ENCODE results near the gene BCDIN3D.

The BCDIN3D gene

DNA sequence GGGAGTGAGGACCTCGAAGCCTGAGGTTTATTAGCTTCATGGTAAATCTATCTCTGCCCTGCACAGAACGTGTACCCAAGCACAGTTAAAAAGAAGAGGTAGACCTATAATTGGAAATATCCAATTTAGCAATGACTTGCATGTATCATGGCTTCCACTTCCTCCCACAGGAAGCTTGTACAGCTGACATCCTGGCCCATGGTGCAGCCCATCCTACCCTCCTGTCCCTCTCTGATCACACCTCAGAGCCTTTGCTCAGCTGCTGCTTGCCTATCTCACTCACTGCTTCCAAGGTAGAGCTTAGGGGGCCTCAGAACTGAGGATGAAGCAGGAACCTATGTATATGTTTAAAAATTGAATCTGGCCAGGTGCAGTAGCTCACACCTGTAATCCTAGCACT lies 4.3 kb upstream of the BCDIN3D start:
- TF ChIP-seq, protein P1, sequence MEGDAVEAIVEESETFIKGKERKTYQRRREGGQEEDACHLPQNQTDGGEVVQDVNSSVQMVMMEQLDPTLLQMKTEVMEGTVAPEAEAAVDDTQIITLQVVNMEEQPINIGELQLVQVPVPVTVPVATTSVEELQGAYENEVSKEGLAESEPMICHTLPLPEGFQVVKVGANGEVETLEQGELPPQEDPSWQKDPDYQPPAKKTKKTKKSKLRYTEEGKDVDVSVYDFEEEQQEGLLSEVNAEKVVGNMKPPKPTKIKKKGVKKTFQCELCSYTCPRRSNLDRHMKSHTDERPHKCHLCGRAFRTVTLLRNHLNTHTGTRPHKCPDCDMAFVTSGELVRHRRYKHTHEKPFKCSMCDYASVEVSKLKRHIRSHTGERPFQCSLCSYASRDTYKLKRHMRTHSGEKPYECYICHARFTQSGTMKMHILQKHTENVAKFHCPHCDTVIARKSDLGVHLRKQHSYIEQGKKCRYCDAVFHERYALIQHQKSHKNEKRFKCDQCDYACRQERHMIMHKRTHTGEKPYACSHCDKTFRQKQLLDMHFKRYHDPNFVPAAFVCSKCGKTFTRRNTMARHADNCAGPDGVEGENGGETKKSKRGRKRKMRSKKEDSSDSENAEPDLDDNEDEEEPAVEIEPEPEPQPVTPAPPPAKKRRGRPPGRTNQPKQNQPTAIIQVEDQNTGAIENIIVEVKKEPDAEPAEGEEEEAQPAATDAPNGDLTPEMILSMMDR (conservative IDR thresholded peaks at IDR 0.05), result no peak
- H3K27ac ChIP-seq, result no peak overlapping the region

DNA sequence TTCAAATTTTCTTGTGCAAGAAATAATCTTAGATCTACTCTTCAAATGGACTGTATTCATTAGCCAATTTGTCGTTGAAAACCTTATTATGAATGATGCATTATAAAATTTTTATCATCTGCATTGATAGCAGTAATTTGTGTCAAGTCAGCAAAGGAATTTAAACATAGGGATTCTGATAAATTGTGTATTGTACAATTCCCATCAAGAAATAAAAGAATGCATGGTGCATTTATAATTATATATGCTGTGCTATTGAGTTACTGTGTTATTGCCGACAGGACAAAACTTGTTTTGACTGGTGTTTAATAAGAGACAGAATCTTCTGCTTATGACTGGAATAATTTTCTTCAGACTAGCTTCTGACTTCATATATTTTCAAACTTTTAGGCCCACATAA lies 3.1 kb upstream of the BCDIN3D start:
- no peak overlapping the region for H3K27ac ChIP-seq
- TF ChIP-seq, protein P1 (conservative IDR thresholded peaks at IDR 0.05), result no peak

DNA sequence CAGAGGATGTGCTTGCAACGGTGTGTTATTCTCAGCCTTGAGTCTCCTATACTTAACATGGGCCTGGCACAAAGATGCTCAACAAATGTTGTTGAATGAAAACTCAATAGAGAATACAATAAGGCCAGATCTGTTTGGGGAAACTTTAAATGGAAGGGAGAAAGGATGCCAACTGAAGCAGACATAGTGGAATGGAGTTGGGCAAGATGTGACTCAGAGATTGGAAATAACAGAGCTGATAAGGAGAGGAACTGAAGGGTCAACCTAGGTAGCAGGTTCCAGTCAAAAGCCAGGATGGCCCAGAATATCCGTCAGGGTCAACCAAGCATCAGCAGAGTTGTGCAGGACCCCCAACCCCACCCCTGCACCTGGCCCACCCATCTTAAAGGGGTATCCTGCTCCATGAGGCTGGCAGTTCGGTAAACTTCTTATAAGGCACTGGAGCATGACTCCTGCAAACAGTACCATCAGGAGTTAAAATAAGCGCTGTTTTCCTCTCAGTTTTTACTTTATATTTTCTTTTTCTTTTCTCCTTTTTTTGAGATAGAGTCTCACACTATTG lies 1.1 kb upstream of the BCDIN3D start:
- H3K27ac ChIP-seq, result peak overlapping the region; percentile 97

DNA sequence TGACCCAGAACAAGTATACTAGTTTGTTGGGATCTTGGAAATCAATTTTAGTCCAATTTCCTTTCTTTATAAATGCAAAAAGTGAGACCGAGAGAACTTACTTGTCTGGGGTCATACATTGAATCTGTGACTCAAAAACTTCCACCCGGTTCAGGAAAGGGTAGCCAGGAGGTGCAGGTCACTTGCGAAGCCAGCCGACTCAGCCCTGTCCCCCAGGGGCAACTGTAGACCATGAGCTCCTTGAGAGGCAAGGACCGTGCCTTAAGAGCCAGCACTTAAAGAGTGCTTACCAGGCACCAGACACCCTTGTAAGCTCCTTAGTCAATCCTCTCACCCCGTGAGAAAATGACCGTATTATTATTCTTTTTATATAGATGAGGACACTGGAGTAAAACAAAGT lies 505 bp upstream of the BCDIN3D start:
- TF ChIP-seq, protein P1 (conservative IDR thresholded peaks at IDR 0.05), result no peak
- H3K27ac ChIP-seq, result peak overlapping the region; percentile 97

More for the DNA sequence above, 1.1 kb upstream of the BCDIN3D start:
- TF ChIP-seq, protein P1 (conservative IDR thresholded peaks at IDR 0.05), result no peak

DNA sequence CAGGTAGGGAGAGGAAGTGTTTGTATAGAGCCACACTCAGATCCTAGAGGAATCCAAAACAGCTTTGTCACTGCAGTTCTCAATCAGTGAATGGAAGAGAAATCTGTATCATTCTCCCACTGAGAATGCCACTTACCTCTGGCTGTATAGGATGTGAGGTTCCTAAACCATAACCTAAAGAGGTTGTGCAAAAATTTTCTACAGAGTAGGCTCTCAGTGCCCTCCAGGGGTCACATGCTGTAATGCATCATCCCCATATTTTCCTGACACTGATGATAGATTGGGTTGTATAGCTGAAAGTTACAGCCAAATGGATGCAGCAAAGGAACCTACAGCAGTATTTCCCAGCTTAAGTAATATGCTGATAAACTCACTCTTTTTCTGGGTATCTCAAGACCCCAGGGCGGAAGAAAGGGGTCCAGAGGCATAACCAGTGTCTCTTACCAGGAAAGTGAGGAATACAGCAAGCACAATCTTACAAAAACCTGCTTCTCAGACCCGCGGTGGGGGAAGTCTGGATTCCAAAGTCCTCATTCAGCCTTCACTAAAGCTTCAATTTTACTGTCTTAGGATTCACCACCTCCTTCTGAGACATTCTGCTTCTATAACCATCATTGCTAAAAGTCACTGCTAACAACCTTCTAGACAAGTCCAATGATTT lies 3.8 kb downstream of the BCDIN3D start:
- no peak overlapping the region for H3K27ac ChIP-seq
- TF ChIP-seq, protein P1 (conservative IDR thresholded peaks at IDR 0.05), result peak; percentile 82

DNA sequence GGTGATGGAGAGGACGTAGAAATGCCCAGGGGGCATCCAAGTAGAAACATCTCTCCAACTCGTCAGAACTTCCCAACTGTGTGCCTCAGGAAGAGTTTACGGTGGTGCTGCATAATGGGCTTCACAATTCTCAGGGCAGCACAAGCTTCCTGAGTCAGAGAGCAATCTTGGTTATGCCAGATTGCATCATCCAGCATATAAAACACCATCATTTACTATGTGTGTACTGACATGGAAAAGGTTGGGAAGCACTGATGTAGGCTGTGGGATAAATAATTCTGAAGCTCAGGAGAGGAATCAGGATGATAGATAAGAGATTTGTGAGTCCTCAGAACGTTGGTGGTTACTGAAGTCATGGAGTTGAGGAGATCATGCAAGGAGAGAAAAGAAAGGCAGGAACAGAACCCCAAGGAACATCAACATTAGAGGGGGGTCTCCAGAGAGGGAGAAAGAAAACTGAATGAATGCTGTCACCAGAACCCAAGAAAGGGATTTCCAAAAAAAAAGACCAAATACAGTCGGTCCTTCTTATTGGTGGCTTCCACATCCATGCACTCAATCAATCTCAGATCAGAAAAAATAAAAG lies 10.0 kb downstream of the BCDIN3D start:
- TF ChIP-seq, protein P1 (conservative IDR thresholded peaks at IDR 0.05), result no peak
- H3K27ac ChIP-seq, result no peak overlapping the region

DNA sequence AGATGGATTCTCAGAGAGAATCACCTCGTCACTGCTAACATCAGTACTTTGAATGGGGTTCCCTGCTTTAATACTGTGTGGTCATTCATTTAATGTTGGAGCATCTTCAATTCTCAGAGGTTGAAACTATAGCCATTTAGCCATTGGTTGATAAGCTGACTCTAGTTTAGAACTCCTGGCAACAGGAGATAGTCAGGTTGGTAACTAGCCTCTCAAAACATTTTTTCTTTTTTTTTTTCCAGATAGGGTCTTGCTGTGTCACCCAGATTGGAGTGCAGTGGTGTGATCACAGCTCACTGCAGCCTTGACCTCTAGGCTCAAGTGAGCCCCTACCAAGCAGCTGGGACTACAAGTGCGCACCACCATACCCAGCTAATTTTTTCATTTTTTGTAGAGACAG lies 11.2 kb downstream of the BCDIN3D start:
- TF ChIP-seq, protein P1 (conservative IDR thresholded peaks at IDR 0.05), result no peak
- no peak overlapping the region for H3K27ac ChIP-seq

Measured in VCaP (cell line).